ENCODE measurements around the gene FOXRED1. TPM values are rescaled to one million over a fixed set of nuclear protein-coding genes. Genes with fewer than 3 reads are reported as not detected.

Gene FOXRED1
- total RNA-seq, 1 donor from 2014 or later = 16.3 TPM

GRCh38 chr11:126313826-126314225 lies 44.9 kb downstream of the FOXRED1 start:
- Histone ChIP-seq H4K20me1 (ENCODE audit: insufficient read depth, low read length) (no peaks in the 10 kb centered on the region), H3K79me2 (ENCODE audit: insufficient read depth, low read length) (no peaks in the 10 kb centered on the region), H3K27me3 (ENCODE audit: insufficient read depth, low read length) (no peaks in the 10 kb centered on the region), H3K9me3 (ENCODE audit: insufficient read depth, low read depth, low read length) (no peaks in the 10 kb centered on the region), H3K36me3 (ENCODE audit: insufficient read depth, low read length) (no peaks in the 10 kb centered on the region), H3K27ac (ENCODE audit: low read depth, low read length) (no peak overlapping the region), H3K4me1 (ENCODE audit: insufficient read depth, low read length) (peaks cover 14% of the 10 kb centered on the region), H3K9ac (ENCODE audit: low read length) (no peak overlapping the region), H3K4me2 (ENCODE audit: low read length) (no peak overlapping the region), H3K4me3 (ENCODE audit: insufficient read depth, low read depth, low read length) (no peak overlapping the region), H2AFZ (ENCODE audit: low read depth, low read length) (no peak overlapping the region)
- Mint-ChIP-seq H3K9me3 (ENCODE audit: unreplicated experiment) (peaks cover 3% of the 10 kb centered on the region), H3K27me3 (ENCODE audit: low read depth, unreplicated experiment) (no peaks in the 10 kb centered on the region), H3K4me3 (ENCODE audit: unreplicated experiment) (no peak overlapping the region), H3K27ac (ENCODE audit: unreplicated experiment) (no peak overlapping the region), H3K4me1 (ENCODE audit: low read depth, unreplicated experiment) (peaks cover 34% of the 10 kb centered on the region), H3K36me3 (ENCODE audit: low read depth, unreplicated experiment) (peaks cover 10% of the 10 kb centered on the region)
- no peak for TF ChIP-seq EZH2 (IDR thresholded peaks at IDR 0.05; ENCODE audit: insufficient read depth, low read length)
- TF ChIP-seq CTCF (IDR thresholded peaks at IDR 0.05; ENCODE audit: insufficient read depth, low read depth, low read length) = no peak
- FAIRE-seq (no peak), DNase-seq (ENCODE audit: low read depth) (no peak)

GRCh38 chr11:126317432-126317755 lies 48.4 kb downstream of the FOXRED1 start:
- TF ChIP-seq EZH2 (IDR thresholded peaks at IDR 0.05; ENCODE audit: insufficient read depth, low read length) = no peak
- TF ChIP-seq CTCF (IDR thresholded peaks at IDR 0.05; ENCODE audit: insufficient read depth, low read depth, low read length) = no peak
- H3K9me3 Mint-ChIP-seq (ENCODE audit: unreplicated experiment) = peaks cover 6% of the 10 kb centered on the region
- no peak overlapping the region for H3K4me3 Mint-ChIP-seq (ENCODE audit: unreplicated experiment)
- no peaks in the 10 kb centered on the region for H3K79me2 ChIP-seq (ENCODE audit: insufficient read depth, low read length)
- H3K4me2 ChIP-seq (ENCODE audit: low read length) = peak overlapping the region; percentile 75
- peaks cover 21% of the 10 kb centered on the region for H3K4me1 ChIP-seq (ENCODE audit: insufficient read depth, low read length)
- H2AFZ ChIP-seq (ENCODE audit: low read depth, low read length) = peak overlapping the region; percentile 64
- FAIRE-seq = no peak
- no peaks in the 10 kb centered on the region for H3K27me3 ChIP-seq (ENCODE audit: insufficient read depth, low read length)
- H3K4me1 Mint-ChIP-seq (ENCODE audit: low read depth, unreplicated experiment) = peaks cover 33% of the 10 kb centered on the region
- H3K9me3 ChIP-seq (ENCODE audit: insufficient read depth, low read depth, low read length) = no peaks in the 10 kb centered on the region
- peaks cover 6% of the 10 kb centered on the region for H3K36me3 Mint-ChIP-seq (ENCODE audit: low read depth, unreplicated experiment)
- H3K27ac Mint-ChIP-seq (ENCODE audit: unreplicated experiment) = peak overlapping the region; percentile 97
- no peaks in the 10 kb centered on the region for H3K36me3 ChIP-seq (ENCODE audit: insufficient read depth, low read length)
- no peak overlapping the region for H3K4me3 ChIP-seq (ENCODE audit: insufficient read depth, low read depth, low read length)
- H3K27ac ChIP-seq (ENCODE audit: low read depth, low read length) = peak overlapping the region; percentile 89
- H3K27me3 Mint-ChIP-seq (ENCODE audit: low read depth, unreplicated experiment) = no peaks in the 10 kb centered on the region
- peak overlapping the region; percentile 71 for H3K9ac ChIP-seq (ENCODE audit: low read length)
- no peaks in the 10 kb centered on the region for H4K20me1 ChIP-seq (ENCODE audit: insufficient read depth, low read length)
- no peak for DNase-seq (ENCODE audit: low read depth)

- no peaks in the 10 kb centered on the region for H3K27me3 ChIP-seq (ENCODE audit: insufficient read depth, low read length)
- peaks cover 33% of the 10 kb centered on the region for H3K4me1 Mint-ChIP-seq (ENCODE audit: low read depth, unreplicated experiment)
- H3K9me3 ChIP-seq (ENCODE audit: insufficient read depth, low read depth, low read length) = no peaks in the 10 kb centered on the region
- H3K36me3 Mint-ChIP-seq (ENCODE audit: low read depth, unreplicated experiment) = peaks cover 6% of the 10 kb centered on the region
- no peak overlapping the region for H3K4me3 Mint-ChIP-seq (ENCODE audit: unreplicated experiment)
- no peaks in the 10 kb centered on the region for H3K36me3 ChIP-seq (ENCODE audit: insufficient read depth, low read length)
- no peaks in the 10 kb centered on the region for H3K27me3 Mint-ChIP-seq (ENCODE audit: low read depth, unreplicated experiment)
- peak overlapping the region; percentile 75 for H3K4me2 ChIP-seq (ENCODE audit: low read length)
- H2AFZ ChIP-seq (ENCODE audit: low read depth, low read length) = peak overlapping the region; percentile 64
- H3K9ac ChIP-seq (ENCODE audit: low read length) = peak overlapping the region; percentile 71
- TF ChIP-seq EZH2 (IDR thresholded peaks at IDR 0.05; ENCODE audit: insufficient read depth, low read length) = no peak
- no peak for TF ChIP-seq CTCF (IDR thresholded peaks at IDR 0.05; ENCODE audit: insufficient read depth, low read depth, low read length)
- FAIRE-seq (peak; percentile 65), DNase-seq (ENCODE audit: low read depth) (peak; percentile 87)
- H3K4me1 ChIP-seq (ENCODE audit: insufficient read depth, low read length) = peaks cover 21% of the 10 kb centered on the region
- no peaks in the 10 kb centered on the region for H4K20me1 ChIP-seq (ENCODE audit: insufficient read depth, low read length)
- H3K27ac Mint-ChIP-seq (ENCODE audit: unreplicated experiment) = peak overlapping the region; percentile 97
- H3K9me3 Mint-ChIP-seq (ENCODE audit: unreplicated experiment) = peaks cover 6% of the 10 kb centered on the region
- H3K27ac ChIP-seq (ENCODE audit: low read depth, low read length) = peak overlapping the region; percentile 89
- peak overlapping the region; percentile 16 for H3K4me3 ChIP-seq (ENCODE audit: insufficient read depth, low read depth, low read length)
- no peaks in the 10 kb centered on the region for H3K79me2 ChIP-seq (ENCODE audit: insufficient read depth, low read length)
Measured at GRCh38 chr11:126317756-126318573, 49.0 kb downstream of the FOXRED1 start.

Measured in astrocyte (in vitro differentiated cells and primary cell).